Measurements from ENCODE around the gene PLPP4.

Gene PLPP4

DNA sequence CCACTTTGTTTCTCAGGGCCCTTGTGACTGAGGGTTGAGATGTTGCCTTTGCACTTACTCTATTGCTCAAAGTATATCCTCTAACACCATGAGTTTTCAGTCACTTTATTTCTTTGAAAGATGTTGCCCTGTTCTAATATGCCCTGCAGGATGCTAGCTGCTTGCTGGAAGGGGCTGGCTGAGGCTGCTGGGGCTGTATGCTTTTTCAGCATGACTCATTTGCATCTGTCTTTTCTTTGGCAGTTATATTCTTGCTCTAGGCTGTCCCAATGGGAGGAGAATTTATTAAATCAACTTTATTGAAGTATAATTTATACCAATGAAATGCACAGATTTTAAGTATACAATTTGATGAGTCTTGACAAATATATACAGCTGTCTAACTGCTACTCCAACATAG lies 157.7 kb downstream of the PLPP4 start:
- TF ChIP-seq POLR2A (IDR thresholded peaks at IDR 0.05; ENCODE audit: low read depth, low read length) (no peak), SPI1 (IDR thresholded peaks at IDR 0.05; ENCODE audit: low read depth, low read length) (no peak), PAX5 (IDR thresholded peaks at IDR 0.05; ENCODE audit: insufficient read depth, low read length, severe bottlenecking) (no peak), POU2F2 (IDR thresholded peaks at IDR 0.05; ENCODE audit: low read depth, low read length) (no peak), TAF1 (IDR thresholded peaks at IDR 0.05; ENCODE audit: low read depth, low read length) (no peak), POLR2AphosphoS5 (IDR thresholded peaks at IDR 0.05; ENCODE audit: low read depth, low read length) (no peak)
- DNase-seq (ENCODE audit: insufficient read length, low spot score) (no peak), FAIRE-seq (no peak)

DNA sequence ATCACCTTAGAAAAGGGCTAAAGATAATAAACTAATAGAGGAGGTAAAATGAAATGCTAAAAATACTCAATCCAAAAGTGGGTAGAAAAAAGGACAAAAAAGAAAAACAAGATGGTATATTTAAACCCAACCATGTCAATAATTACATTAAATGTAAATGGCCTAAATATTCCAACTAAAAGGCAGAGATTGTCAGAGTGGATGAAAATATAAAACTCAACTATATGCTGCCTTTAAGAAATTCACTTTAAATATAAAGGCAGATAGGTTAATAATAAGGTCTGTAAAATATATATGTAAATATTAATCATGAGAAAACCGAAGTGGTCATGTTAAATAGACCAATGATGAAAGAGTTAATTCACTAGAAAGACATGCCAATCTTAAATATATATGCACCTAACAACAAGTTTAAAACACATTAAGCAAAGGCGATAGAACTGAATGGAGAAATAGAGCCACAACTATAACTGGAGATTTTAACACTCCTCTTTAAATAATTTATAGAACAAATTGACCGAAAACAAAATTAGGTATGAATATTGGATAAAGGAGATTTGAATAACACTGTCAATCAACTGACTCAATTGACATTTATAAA lies 159.4 kb downstream of the PLPP4 start:
- DNase-seq (ENCODE audit: insufficient read length, low spot score) (no peak), FAIRE-seq (no peak)
- TF ChIP-seq POU2F2 (IDR thresholded peaks at IDR 0.05; ENCODE audit: low read depth, low read length) (no peak), TAF1 (IDR thresholded peaks at IDR 0.05; ENCODE audit: low read depth, low read length) (no peak), SPI1 (IDR thresholded peaks at IDR 0.05; ENCODE audit: low read depth, low read length) (no peak), PAX5 (IDR thresholded peaks at IDR 0.05; ENCODE audit: insufficient read depth, low read length, severe bottlenecking) (no peak), POLR2A (IDR thresholded peaks at IDR 0.05; ENCODE audit: low read depth, low read length) (no peak), POLR2AphosphoS5 (IDR thresholded peaks at IDR 0.05; ENCODE audit: low read depth, low read length) (no peak)

DNA sequence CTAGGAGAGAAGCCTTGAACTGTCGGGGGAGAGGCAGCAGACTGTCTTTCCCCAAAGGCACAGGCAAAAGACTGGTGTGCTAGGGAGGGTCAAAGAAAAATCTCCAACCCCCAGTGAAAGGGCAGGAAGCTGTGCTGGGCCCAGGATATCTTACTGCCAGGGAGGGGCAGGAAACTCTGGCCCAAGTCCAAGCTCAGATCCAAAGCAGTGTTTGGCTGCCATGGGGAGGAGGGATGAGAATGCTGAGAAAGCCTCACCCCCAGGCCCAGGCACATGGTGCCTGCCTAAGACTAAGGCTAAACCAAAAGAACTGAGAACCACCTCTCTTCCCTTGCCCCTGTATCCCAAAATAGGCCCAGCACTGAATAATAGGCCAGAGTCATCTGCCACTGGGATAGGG lies 171.2 kb downstream of the PLPP4 start:
- FAIRE-seq (no peak), DNase-seq (ENCODE audit: insufficient read length, low spot score) (no peak)
- TF ChIP-seq POLR2A (IDR thresholded peaks at IDR 0.05; ENCODE audit: low read depth, low read length) (no peak), POLR2AphosphoS5 (IDR thresholded peaks at IDR 0.05; ENCODE audit: low read depth, low read length) (no peak), POU2F2 (IDR thresholded peaks at IDR 0.05; ENCODE audit: low read depth, low read length) (no peak), SPI1 (IDR thresholded peaks at IDR 0.05; ENCODE audit: low read depth, low read length) (no peak), PAX5 (IDR thresholded peaks at IDR 0.05; ENCODE audit: insufficient read depth, low read length, severe bottlenecking) (no peak), TAF1 (IDR thresholded peaks at IDR 0.05; ENCODE audit: low read depth, low read length) (no peak)

DNA sequence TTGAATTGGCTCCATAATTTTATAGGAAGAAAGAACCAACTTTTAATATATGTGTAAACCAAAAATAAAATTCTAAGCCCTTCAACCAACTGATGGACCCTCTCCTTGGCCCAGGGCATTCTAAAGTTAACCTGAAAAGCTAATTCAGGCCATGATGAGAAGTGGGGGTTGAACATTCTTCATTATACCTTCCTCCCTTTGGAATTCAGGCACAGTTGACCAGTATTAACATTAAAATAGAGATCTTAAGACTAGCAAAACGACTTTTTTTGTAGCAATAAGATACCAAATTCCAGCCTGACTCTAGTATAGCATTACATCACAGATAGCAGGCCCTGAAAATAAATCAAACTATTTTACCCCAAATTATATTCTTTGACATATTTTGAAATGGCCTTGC lies 173.2 kb downstream of the PLPP4 start:
- DNase-seq (ENCODE audit: insufficient read length, low spot score) = no peak
- TF ChIP-seq TAF1 (IDR thresholded peaks at IDR 0.05; ENCODE audit: low read depth, low read length) = no peak
- no peak for TF ChIP-seq SPI1 (IDR thresholded peaks at IDR 0.05; ENCODE audit: low read depth, low read length)
- no peak for TF ChIP-seq POLR2AphosphoS5 (IDR thresholded peaks at IDR 0.05; ENCODE audit: low read depth, low read length)
- TF ChIP-seq POU2F2 (IDR thresholded peaks at IDR 0.05; ENCODE audit: low read depth, low read length) = no peak
- no peak for FAIRE-seq

DNA sequence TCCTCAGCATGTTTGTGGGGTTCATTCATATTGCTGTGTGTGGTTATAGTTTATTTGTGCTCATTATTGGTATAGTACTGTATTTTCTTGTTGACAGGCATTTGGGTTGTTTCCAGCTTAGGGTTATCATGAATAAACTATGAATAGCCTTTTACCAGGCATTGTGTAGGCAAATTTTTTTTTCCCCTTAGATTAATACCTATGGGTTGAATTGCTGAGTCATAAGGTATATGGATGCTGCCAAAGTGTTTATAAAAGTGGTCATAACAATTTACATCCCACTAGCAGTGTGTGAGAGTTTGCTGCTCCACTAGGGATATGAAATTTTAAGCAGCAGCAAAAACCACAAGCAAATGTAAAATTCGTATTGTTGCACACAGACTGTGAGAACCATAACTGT lies 175.0 kb downstream of the PLPP4 start:
- FAIRE-seq = no peak
- DNase-seq (ENCODE audit: insufficient read length, low spot score) = no peak
- TF ChIP-seq PAX5 (IDR thresholded peaks at IDR 0.05; ENCODE audit: insufficient read depth, low read length, severe bottlenecking) = no peak
- no peak for TF ChIP-seq POLR2AphosphoS5 (IDR thresholded peaks at IDR 0.05; ENCODE audit: low read depth, low read length)
- no peak for TF ChIP-seq POU2F2 (IDR thresholded peaks at IDR 0.05; ENCODE audit: low read depth, low read length)
- no peak for TF ChIP-seq SPI1 (IDR thresholded peaks at IDR 0.05; ENCODE audit: low read depth, low read length)
- no peak for TF ChIP-seq POLR2A (IDR thresholded peaks at IDR 0.05; ENCODE audit: low read depth, low read length)
- TF ChIP-seq TAF1 (IDR thresholded peaks at IDR 0.05; ENCODE audit: low read depth, low read length) = no peak

DNA sequence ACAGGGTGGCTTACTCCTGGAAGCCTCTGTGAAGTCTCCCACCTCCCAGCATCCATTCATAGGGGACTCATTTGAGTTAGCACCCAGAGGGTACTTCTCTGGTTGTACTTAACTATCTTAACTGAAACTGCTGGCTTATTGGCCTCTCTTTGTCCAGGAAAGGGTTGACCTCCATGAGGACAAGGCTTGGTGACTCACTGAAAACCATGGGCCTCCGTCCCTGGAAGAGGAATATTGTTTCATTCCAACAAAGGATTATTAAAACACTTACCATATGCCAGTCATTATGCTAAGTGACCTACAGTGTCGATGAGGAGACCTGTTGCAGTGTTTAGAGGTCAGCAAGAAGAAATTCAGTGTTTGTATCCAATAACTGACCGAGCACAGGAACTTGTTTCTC lies 175.9 kb downstream of the PLPP4 start:
- FAIRE-seq (no peak), DNase-seq (ENCODE audit: insufficient read length, low spot score) (no peak)
- no peak for TF ChIP-seq TAF1 (IDR thresholded peaks at IDR 0.05; ENCODE audit: low read depth, low read length)
- TF ChIP-seq POLR2A (IDR thresholded peaks at IDR 0.05; ENCODE audit: low read depth, low read length) = no peak
- TF ChIP-seq SPI1 (IDR thresholded peaks at IDR 0.05; ENCODE audit: low read depth, low read length) = no peak
- no peak for TF ChIP-seq POLR2AphosphoS5 (IDR thresholded peaks at IDR 0.05; ENCODE audit: low read depth, low read length)
- TF ChIP-seq POU2F2 (IDR thresholded peaks at IDR 0.05; ENCODE audit: low read depth, low read length) = no peak
- TF ChIP-seq PAX5 (IDR thresholded peaks at IDR 0.05; ENCODE audit: insufficient read depth, low read length, severe bottlenecking) = no peak

DNA sequence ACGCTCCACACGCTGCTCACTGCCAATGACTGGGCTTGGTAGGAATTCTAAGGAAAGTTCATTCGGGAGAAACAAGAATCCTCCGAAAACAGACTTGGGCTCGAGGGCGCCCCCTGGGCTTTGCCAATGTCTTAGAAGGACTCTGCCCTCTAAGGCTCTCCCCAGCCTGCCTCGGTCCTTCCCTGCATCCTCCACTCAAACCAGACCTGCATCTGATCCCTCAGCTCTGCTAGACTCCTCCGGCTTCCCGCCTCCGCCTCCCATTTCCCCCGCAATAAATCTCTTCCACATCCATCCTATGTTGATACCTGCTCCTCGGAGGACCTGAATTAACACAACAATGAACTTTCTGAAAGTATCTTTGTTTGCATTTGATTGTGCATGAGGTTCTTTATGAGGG lies 177.6 kb downstream of the PLPP4 start:
- DNase-seq (ENCODE audit: insufficient read length, low spot score) (no peak), FAIRE-seq (no peak)
- TF ChIP-seq POU2F2 (IDR thresholded peaks at IDR 0.05; ENCODE audit: low read depth, low read length) = no peak
- no peak for TF ChIP-seq TAF1 (IDR thresholded peaks at IDR 0.05; ENCODE audit: low read depth, low read length)
- TF ChIP-seq SPI1 (IDR thresholded peaks at IDR 0.05; ENCODE audit: low read depth, low read length) = no peak
- no peak for TF ChIP-seq POLR2AphosphoS5 (IDR thresholded peaks at IDR 0.05; ENCODE audit: low read depth, low read length)
- TF ChIP-seq PAX5 (IDR thresholded peaks at IDR 0.05; ENCODE audit: insufficient read depth, low read length, severe bottlenecking) = no peak
- no peak for TF ChIP-seq POLR2A (IDR thresholded peaks at IDR 0.05; ENCODE audit: low read depth, low read length)
